Muscle layer of duodenum (tissue), 2 donors: ENCODE data around the gene HTR3B.

Experiments
- H3K27ac ChIP-seq: one replicate; pipeline ENCODE4 v1.7.0; 2013; ENCODE audit warnings: mild to moderate bottlenecking, low read length
- H3K27me3 ChIP-seq: one replicate; pipeline ENCODE4 v1.7.0; 2013; ENCODE audit warnings: low read depth, mild to moderate bottlenecking, control low read depth, low read length
- H3K36me3 ChIP-seq, 2 donors: one replicate each; pipeline ENCODE4 v1.7.0; 2013; ENCODE audit warnings: low read length in 2 of 2, control low read depth in 1 of 2, mild to moderate bottlenecking in 1 of 2; ENCODE audit not compliant: insufficient read depth in 2 of 2, control insufficient read depth in 1 of 2
- H3K4me1 ChIP-seq, 2 donors: one replicate each; pipeline ENCODE4 v1.7.0; 2013; ENCODE audit warnings: low read length in 2 of 2, mild to moderate bottlenecking in 2 of 2, control low read depth in 1 of 2, moderate library complexity in 1 of 2; ENCODE audit not compliant: insufficient read depth in 2 of 2, control insufficient read depth in 1 of 2
- H3K4me3 ChIP-seq, 2 donors: one replicate each; pipeline ENCODE4 v1.7.0; 2013; ENCODE audit warnings: low read length in 2 of 2, low read depth in 1 of 2, mild to moderate bottlenecking in 1 of 2
- H3K9me3 ChIP-seq, 2 donors: one replicate each; pipeline ENCODE4 v1.7.0; 2013; ENCODE audit warnings: low read length in 2 of 2, control low read depth in 1 of 2, mild to moderate bottlenecking in 1 of 2; ENCODE audit not compliant: control insufficient read depth in 1 of 2
- donor health status: healthy.

The HTR3B gene

GRCh38 chr11:113951537-113951936 lies 46.9 kb downstream of the HTR3B start:
- no peaks in the 10 kb centered on the region for H3K27me3 ChIP-seq
- H3K4me3 ChIP-seq, result no peak overlapping the region
- H3K27ac ChIP-seq, result no peak overlapping the region
- H3K36me3 ChIP-seq, result no peaks in the 10 kb centered on the region
- no peaks in the 10 kb centered on the region for H3K9me3 ChIP-seq
- no peaks in the 10 kb centered on the region for H3K4me1 ChIP-seq

- Histone ChIP-seq H3K27me3 (no peaks in the 10 kb centered on the region), H3K36me3 (no peaks in the 10 kb centered on the region), H3K4me3 (no peak overlapping the region), H3K4me1 (no peaks in the 10 kb centered on the region), H3K27ac (no peak overlapping the region), H3K9me3 (no peaks in the 10 kb centered on the region)
These were observed 47.5 kb downstream of the HTR3B start for GRCh38 chr11:113952070-113952469.

GRCh38 chr11:113952588-113952987 lies 48.0 kb downstream of the HTR3B start:
- Histone ChIP-seq H3K4me3 (no peak overlapping the region), H3K27me3 (no peaks in the 10 kb centered on the region), H3K36me3 (no peaks in the 10 kb centered on the region), H3K27ac (no peak overlapping the region), H3K9me3 (no peaks in the 10 kb centered on the region), H3K4me1 (no peaks in the 10 kb centered on the region)

- Histone ChIP-seq H3K9me3 (no peaks in the 10 kb centered on the region), H3K27me3 (no peaks in the 10 kb centered on the region), H3K4me3 (no peak overlapping the region), H3K4me1 (no peaks in the 10 kb centered on the region), H3K36me3 (no peaks in the 10 kb centered on the region), H3K27ac (no peak overlapping the region)
These were observed 49.6 kb downstream of the HTR3B start for GRCh38 chr11:113954235-113954634.

GRCh38 chr11:113956986-113957385 lies 52.4 kb downstream of the HTR3B start:
- no peaks in the 10 kb centered on the region for H3K4me1 ChIP-seq
- no peaks in the 10 kb centered on the region for H3K36me3 ChIP-seq
- H3K9me3 ChIP-seq, result no peaks in the 10 kb centered on the region
- no peaks in the 10 kb centered on the region for H3K27me3 ChIP-seq
- H3K27ac ChIP-seq, result no peak overlapping the region
- no peak overlapping the region for H3K4me3 ChIP-seq

GRCh38 chr11:113960702-113961330 lies 56.2 kb downstream of the HTR3B start:
- Histone ChIP-seq H3K9me3 (no peaks in the 10 kb centered on the region), H3K4me3 (no peak overlapping the region), H3K27me3 (no peaks in the 10 kb centered on the region), H3K4me1 (no peaks in the 10 kb centered on the region), H3K36me3 (no peaks in the 10 kb centered on the region), H3K27ac (no peak overlapping the region)

- no peaks in the 10 kb centered on the region for H3K36me3 ChIP-seq
- no peak overlapping the region for H3K27ac ChIP-seq
- no peaks in the 10 kb centered on the region for H3K4me1 ChIP-seq
- no peaks in the 10 kb centered on the region for H3K9me3 ChIP-seq
- no peak overlapping the region for H3K4me3 ChIP-seq
- H3K27me3 ChIP-seq, result no peaks in the 10 kb centered on the region
These were observed 62.8 kb downstream of the HTR3B start for GRCh38 chr11:113967361-113967760.

- Histone ChIP-seq H3K4me1 (no peaks in the 10 kb centered on the region), H3K27me3 (no peaks in the 10 kb centered on the region), H3K36me3 (no peaks in the 10 kb centered on the region), H3K9me3 (no peaks in the 10 kb centered on the region), H3K4me3 (no peak overlapping the region), H3K27ac (no peak overlapping the region)
These were observed 67.1 kb downstream of the HTR3B start for GRCh38 chr11:113971506-113972195.

GRCh38 chr11:113974741-113975470 lies 70.3 kb downstream of the HTR3B start, which contains the start of gene HTR3A:
HTR3A (plus strand) TSS chr11:113975108; CDS start chr11:113975326, 218 bp downstream.
- Histone ChIP-seq H3K27me3 (no peaks in the 10 kb centered on the region), H3K9me3 (no peaks in the 10 kb centered on the region), H3K27ac (no peak within 1 kb of the TSS), H3K36me3 (no peaks in the 10 kb centered on the region), H3K4me1 (no peaks in the 10 kb centered on the region), H3K4me3 (no peak within 1 kb of the TSS)

- Histone ChIP-seq H3K9me3 (no peaks in the 10 kb centered on the region), H3K4me3 (no peak overlapping the region), H3K27ac (no peak overlapping the region)
These were observed 72.5 kb downstream of the HTR3B start for GRCh38 chr11:113977071-113977490.

GRCh38 chr11:113977701-113978100 lies 73.1 kb downstream of the HTR3B start:
- Histone ChIP-seq H3K4me1 (no peaks in the 10 kb centered on the region), H3K4me3 (no peak overlapping the region), H3K36me3 (no peaks in the 10 kb centered on the region), H3K27ac (no peak overlapping the region), H3K27me3 (no peaks in the 10 kb centered on the region), H3K9me3 (no peaks in the 10 kb centered on the region)

More at GRCh38 chr11:113977071-113977490, 72.5 kb downstream of the HTR3B start:
- Histone ChIP-seq H3K36me3 (no peaks in the 10 kb centered on the region), H3K4me1 (no peaks in the 10 kb centered on the region), H3K27me3 (no peaks in the 10 kb centered on the region)
